ENCODE results near the gene PPP1R3D. TPM values are rescaled to one million over a fixed set of nuclear protein-coding genes. Genes with fewer than 3 reads are reported as not detected.

PPP1R3D gene, protein sequence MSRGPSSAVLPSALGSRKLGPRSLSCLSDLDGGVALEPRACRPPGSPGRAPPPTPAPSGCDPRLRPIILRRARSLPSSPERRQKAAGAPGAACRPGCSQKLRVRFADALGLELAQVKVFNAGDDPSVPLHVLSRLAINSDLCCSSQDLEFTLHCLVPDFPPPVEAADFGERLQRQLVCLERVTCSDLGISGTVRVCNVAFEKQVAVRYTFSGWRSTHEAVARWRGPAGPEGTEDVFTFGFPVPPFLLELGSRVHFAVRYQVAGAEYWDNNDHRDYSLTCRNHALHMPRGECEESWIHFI
- 8.5 TPM for total RNA-seq
- polyA plus RNA-seq: 8.0 TPM

DNA sequence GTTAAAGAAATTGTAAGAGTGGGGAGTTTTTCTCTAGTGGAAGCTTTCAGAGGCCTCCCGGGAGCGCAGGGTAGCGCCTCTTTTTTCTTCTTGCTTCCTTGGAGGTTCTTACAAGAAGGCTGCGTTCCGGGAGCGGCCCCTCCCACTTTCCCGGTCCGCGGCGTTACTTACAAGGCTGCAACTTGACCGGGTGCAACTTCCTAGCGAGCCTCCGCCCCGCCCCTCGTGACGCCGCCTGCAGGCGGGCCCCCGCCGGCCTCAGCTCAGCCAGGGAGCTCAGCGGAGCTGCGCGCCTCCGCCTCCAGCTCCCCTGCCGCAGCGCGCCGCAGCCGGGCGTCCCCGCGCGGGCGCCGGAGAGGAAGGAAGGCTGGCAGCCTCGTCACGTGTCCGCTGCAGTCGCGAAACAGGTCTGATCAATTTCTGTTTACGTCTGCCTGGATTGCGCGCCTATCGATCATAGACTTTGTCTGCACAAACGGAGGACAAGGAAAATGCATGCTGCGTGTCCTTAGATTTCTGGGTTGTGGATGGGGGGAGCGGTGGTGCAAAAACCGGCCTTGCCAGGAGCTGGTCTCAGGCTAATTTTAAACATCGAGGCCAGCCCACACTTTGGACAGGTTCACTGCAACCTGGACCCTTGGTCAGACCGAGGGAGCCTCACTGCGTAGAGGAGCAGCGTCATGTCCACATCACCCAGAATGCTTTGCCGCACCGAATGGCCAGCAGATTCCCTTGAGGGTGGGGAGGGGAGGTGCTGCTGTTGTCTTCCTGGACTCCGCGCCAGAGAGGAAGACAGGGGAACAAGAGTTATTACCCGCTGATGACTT is at the start of gene PPP1R3D, which contains the start of gene FAM217B:
TSS of gene PPP1R3D (minus strand) at position 177 of the 827 bp plus-strand sequence. CDS start 374 bp downstream, outside the sequence.
TSS of gene FAM217B (plus strand) at position 261 of the 827 bp plus-strand sequence. CDS start 3,555 bp downstream, outside the sequence.
- WGBS: under 1% methylated on average over 57 of the region's 57 CpGs
- peak; percentile 84 for DNase-seq (ENCODE audit: extremely low spot score)
- Histone ChIP-seq H3K4me1 (ENCODE audit: insufficient read depth) (peaks cover 2% of the 10 kb centered on the region), H3K36me3 (ENCODE audit: insufficient read depth) (no peaks in the 10 kb centered on the region), H3K27ac (ENCODE audit: low read depth) (peak within 1 kb of the TSS; percentile 89), H3K4me3 (ENCODE audit: low read depth, low read length) (peak within 1 kb of the TSS; percentile 70)

DNA sequence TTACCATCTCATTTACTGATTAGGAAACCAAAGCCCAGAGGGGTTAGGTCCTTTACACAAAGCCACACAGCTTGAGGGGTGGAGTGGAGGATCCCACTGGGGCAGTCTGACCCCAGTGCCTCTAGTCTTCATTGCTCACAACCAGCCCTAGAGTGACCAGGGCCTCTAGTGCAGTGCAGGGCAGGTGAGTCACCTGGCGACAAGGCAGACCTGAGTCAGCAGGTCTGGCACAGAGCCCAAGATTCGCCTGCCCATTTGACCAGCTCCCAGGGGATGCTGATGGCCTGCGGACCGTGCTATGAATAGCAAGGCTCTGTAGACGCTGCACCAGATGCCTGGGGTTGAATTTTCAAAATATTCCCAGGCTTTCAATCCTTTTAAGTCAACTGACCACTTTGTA is 48.0 kb upstream of the PPP1R3D start:
- WGBS: 76% methylated on average over 5 of the region's 5 CpGs
- H3K4me1 ChIP-seq (ENCODE audit: insufficient read depth): no peaks in the 10 kb centered on the region
- no peak overlapping the region for H3K27ac ChIP-seq (ENCODE audit: low read depth)
- DNase-seq (ENCODE audit: extremely low spot score): no peak
- H3K4me3 ChIP-seq (ENCODE audit: low read depth, low read length): no peak overlapping the region
- no peaks in the 10 kb centered on the region for H3K36me3 ChIP-seq (ENCODE audit: insufficient read depth)

DNA sequence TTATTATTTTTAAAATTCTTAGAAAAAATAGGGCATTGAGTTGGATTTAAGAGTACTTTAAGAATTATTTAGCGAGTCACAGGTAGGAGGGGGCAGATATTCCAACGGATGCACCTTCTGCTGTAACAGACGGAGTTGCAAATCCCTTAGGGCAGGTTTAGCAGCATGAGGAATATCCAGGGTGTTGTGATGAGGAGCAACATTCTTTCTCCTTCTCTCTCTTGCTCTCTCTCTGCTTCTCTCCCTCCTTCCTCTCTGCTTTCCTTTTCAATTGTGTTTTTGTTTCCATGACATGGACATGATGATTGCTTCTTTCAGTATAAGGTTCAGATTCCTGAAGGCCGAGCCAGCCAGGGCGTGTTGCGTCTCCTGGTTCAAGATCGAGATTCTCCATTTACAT is 47.0 kb upstream of the PPP1R3D start:
- 83% methylated on average over 7 of the region's 7 CpGs for WGBS
- H3K27ac ChIP-seq (ENCODE audit: low read depth): no peak overlapping the region
- no peak for DNase-seq (ENCODE audit: extremely low spot score)
- no peaks in the 10 kb centered on the region for H3K36me3 ChIP-seq (ENCODE audit: insufficient read depth)
- no peaks in the 10 kb centered on the region for H3K4me1 ChIP-seq (ENCODE audit: insufficient read depth)
- H3K4me3 ChIP-seq (ENCODE audit: low read depth, low read length): no peak overlapping the region

DNA sequence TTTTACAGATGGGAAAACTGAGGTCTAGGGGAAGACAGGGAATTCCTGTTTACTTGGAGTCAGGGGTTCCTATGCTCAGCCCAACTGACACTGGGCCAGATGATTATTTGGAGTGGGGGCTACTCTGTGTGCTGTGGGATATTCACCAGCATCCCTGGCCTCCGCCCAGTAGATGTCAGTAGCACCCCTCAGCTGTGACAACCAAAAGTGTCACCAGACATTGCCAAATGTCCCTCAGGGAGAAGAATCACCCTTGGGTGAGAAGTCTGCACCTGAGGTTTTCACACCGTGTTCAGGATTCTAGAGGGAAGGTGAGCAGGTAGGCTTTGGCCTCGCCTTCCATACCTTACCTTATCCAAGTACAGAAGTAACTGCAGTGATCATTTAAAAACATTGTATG is 45.8 kb upstream of the PPP1R3D start:
- no peaks in the 10 kb centered on the region for H3K4me1 ChIP-seq (ENCODE audit: insufficient read depth)
- no peaks in the 10 kb centered on the region for H3K36me3 ChIP-seq (ENCODE audit: insufficient read depth)
- 97% methylated on average over 3 of the region's 3 CpGs for WGBS
- no peak overlapping the region for H3K4me3 ChIP-seq (ENCODE audit: low read depth, low read length)
- DNase-seq (ENCODE audit: extremely low spot score): no peak
- H3K27ac ChIP-seq (ENCODE audit: low read depth): no peak overlapping the region

DNA sequence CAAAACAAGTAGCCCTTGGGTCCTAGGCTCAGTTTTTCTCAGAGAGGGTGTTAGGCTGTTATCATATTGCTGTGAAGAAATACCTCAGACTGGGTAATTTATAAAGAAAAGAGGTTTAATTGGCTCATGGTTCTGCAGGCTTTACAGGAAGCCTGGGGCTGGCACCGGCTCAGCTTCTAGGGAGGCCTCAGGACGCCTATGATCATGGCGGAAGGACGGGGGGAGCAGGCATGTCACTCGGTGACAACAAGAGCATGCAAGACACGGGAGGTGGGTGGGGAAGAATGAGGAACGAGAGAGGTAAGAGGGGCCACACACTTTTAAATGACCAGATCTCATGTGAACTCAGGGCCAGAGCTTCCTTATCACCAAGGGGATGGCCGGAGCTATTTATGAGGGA is 45.1 kb upstream of the PPP1R3D start:
- H3K27ac ChIP-seq (ENCODE audit: low read depth): no peak overlapping the region
- H3K36me3 ChIP-seq (ENCODE audit: insufficient read depth): no peaks in the 10 kb centered on the region
- WGBS: 77% methylated on average over 8 of the region's 8 CpGs
- DNase-seq (ENCODE audit: extremely low spot score): no peak
- H3K4me1 ChIP-seq (ENCODE audit: insufficient read depth): no peaks in the 10 kb centered on the region
- no peak overlapping the region for H3K4me3 ChIP-seq (ENCODE audit: low read depth, low read length)

DNA sequence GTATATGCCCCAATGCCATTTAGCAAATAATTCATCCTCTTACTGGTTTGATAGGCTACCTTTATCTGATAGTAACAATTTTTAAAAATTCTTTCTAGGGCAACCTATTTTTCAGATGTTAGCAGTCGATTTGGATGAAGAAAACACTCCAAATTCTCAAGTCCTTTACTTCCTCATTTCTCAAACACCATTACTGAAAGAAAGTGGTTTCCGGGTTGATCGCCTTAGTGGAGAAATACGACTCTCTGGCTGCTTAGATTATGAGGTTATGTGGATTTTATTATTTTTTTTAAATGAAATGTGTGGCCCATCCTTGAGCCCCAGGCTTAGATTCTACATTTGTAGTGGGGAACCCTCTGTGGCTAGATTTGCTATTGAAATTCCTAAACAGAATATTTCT is 44.4 kb upstream of the PPP1R3D start:
- H3K4me3 ChIP-seq (ENCODE audit: low read depth, low read length): no peak overlapping the region
- WGBS: 73% methylated on average over 4 of the region's 4 CpGs
- H3K27ac ChIP-seq (ENCODE audit: low read depth): no peak overlapping the region
- DNase-seq (ENCODE audit: extremely low spot score): no peak
- H3K36me3 ChIP-seq (ENCODE audit: insufficient read depth): no peaks in the 10 kb centered on the region
- no peaks in the 10 kb centered on the region for H3K4me1 ChIP-seq (ENCODE audit: insufficient read depth)

DNA sequence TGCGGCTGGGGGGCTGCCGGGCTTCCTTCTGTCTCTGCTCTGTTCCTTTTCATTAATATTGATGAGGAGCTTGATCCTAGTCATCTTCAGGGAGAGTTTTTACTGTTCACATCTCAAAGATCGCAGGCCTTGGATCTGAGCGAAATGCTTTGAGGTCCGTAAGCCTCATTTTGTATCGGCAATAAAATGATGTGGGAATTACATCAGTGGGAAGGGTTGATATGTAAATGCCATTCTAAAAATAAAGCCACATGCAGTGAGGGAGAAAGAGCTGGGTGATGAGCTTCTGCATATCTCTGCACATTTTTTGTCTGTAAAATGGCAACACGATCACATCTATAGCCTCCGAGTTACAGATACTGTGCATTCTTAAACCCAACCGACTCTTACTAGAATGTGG is 43.0 kb upstream of the PPP1R3D start:
- Histone ChIP-seq H3K4me3 (ENCODE audit: low read depth, low read length) (no peak overlapping the region), H3K27ac (ENCODE audit: low read depth) (no peak overlapping the region), H3K36me3 (ENCODE audit: insufficient read depth) (no peaks in the 10 kb centered on the region), H3K4me1 (ENCODE audit: insufficient read depth) (no peaks in the 10 kb centered on the region)
- DNase-seq (ENCODE audit: extremely low spot score): no peak
- 83% methylated on average over 9 of the region's 9 CpGs for WGBS

DNA sequence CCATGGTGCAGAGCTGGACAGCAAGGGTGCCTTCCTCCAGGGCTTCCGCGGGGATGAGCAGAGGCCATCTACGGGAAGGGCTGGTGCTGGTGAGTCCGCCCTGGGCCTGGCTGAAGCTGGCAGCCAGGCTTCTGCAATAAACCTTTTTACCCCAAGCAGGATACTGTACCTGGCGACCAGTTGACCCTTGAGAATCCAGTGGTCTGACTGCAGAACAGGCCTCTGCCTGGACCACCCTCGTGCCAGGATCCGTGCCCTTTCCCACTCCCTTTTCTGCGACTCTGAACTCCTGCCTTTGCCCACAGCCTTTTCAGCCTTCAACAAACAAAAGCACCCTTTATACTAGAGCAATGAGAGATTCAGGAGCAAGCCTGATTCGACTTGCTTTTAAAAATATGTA is 37.0 kb upstream of the PPP1R3D start:
- Histone ChIP-seq H3K4me1 (ENCODE audit: insufficient read depth) (no peaks in the 10 kb centered on the region), H3K27ac (ENCODE audit: low read depth) (no peak overlapping the region), H3K36me3 (ENCODE audit: insufficient read depth) (no peaks in the 10 kb centered on the region), H3K4me3 (ENCODE audit: low read depth, low read length) (no peak overlapping the region)
- no peak for DNase-seq (ENCODE audit: extremely low spot score)
- 86% methylated on average over 9 of the region's 9 CpGs for WGBS

DNA sequence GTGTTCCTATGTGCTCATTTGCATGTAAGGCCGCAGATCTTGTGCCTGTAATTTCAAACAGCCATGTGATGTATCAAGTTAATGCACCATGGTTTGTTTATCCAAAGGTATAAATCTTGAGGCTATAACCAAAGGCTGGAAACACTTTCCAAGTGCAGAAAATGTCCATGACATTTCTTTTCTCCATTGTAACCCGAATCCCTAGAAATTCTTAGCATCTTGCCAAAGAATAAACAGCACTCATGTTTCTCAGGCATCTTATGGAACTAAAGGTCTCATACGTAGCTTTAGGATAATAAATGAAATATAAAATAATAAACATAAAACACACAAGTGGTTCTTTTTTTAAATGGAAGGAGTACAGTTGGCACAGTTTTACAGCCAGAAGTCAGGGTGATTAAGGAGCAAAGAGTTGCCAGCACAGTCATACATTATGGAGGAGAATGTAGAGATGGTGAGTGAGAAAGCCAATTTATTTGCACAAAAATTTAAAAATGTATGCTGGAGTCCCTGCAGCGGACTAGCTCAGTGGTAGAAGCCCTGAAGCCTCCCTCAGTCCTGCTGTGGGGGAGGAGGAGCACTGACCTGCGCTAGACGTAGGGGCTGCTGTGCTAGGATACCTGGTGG is 36.2 kb upstream of the PPP1R3D start:
- DNase-seq (ENCODE audit: extremely low spot score): no peak
- H3K27ac ChIP-seq (ENCODE audit: low read depth): no peak overlapping the region
- H3K4me1 ChIP-seq (ENCODE audit: insufficient read depth): no peaks in the 10 kb centered on the region
- H3K36me3 ChIP-seq (ENCODE audit: insufficient read depth): no peaks in the 10 kb centered on the region
- no peak overlapping the region for H3K4me3 ChIP-seq (ENCODE audit: low read depth, low read length)
- 46% methylated on average over 6 of the region's 6 CpGs for WGBS

DNA sequence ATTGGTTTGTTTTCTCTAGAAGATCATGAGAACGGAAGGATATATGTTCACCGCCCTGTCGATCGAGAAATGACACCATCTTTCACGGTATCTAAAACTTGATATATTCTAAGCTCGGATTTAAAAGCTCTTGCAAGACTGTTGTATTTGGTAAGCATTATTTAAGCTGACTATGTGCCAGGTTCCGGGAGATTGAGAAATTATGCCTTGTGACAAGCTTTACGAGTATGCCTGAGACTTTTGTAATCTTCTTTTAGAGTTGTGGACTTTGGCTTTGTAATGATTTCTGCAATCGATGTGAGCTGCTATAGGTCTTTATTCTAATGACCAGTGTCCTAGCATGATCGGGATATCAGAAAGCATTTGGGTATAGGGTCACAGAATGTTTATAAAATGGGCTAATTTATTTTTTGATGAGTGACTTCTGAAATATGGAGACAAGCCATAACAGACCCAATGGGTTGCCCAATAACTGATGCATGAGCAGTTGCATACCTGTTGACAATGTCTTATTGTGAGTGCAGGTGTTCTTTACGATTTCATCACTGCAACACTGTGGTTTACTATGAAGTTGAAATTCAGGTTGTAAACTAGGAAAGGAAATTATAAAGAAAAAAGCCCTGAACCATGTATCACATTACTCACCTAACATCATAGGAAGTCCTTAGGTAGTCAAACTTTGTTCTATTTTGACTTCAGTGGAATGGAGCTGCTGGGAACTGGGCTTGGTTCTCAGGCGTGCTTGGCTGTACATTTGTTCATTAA is 32.1 kb upstream of the PPP1R3D start:
- Histone ChIP-seq H3K27ac (ENCODE audit: low read depth) (no peak overlapping the region), H3K4me3 (ENCODE audit: low read depth, low read length) (no peak overlapping the region), H3K4me1 (ENCODE audit: insufficient read depth) (no peaks in the 10 kb centered on the region), H3K36me3 (ENCODE audit: insufficient read depth) (no peaks in the 10 kb centered on the region)
- DNase-seq (ENCODE audit: extremely low spot score): no peak
- WGBS: 76% methylated on average over 12 of the region's 12 CpGs

DNA sequence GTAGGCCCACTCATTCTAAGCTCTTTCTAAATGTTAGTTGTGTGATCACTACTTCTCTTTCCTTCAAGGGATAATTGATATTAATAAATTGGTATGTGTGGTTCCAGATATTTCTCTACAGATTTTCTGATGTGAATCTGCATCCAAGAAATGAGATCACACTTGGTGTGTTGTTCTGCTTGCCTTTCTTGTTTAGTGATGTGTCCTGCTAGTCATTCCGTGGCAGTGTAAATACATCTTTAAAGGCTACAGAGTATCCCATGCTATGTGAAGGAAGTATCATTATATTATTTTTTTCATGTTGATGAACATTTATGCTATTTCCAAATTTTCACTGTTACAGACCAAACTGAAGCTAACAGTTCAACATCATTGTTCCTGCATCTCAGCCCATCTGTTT is 31.3 kb upstream of the PPP1R3D start:
- no peak for DNase-seq (ENCODE audit: extremely low spot score)
- WGBS: 85% methylated on average over 1 of the region's 1 CpG
- H3K27ac ChIP-seq (ENCODE audit: low read depth): no peak overlapping the region
- no peaks in the 10 kb centered on the region for H3K36me3 ChIP-seq (ENCODE audit: insufficient read depth)
- H3K4me3 ChIP-seq (ENCODE audit: low read depth, low read length): no peak overlapping the region
- no peaks in the 10 kb centered on the region for H3K4me1 ChIP-seq (ENCODE audit: insufficient read depth)

DNA sequence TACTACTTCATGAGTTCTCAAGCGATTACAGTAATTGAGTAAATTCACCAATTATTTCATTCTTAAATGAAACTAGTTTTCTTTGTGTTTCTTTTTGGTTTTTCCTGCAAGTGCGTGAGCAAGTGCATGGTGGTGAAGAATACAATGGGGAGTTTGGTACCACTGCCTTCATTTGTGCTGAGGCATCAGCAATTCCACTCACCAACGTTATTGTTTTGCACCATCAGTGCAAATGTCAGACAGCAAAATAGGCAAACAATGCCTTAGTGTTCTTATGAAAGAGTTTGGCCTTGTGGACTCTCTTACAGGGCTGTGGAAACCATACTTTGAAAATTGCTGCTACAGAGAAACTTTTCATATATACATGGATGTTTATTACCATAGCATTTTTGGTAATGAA is 26.3 kb upstream of the PPP1R3D start:
- H3K36me3 ChIP-seq (ENCODE audit: insufficient read depth): no peaks in the 10 kb centered on the region
- no peak overlapping the region for H3K4me3 ChIP-seq (ENCODE audit: low read depth, low read length)
- H3K4me1 ChIP-seq (ENCODE audit: insufficient read depth): no peaks in the 10 kb centered on the region
- DNase-seq (ENCODE audit: extremely low spot score): no peak
- no peak overlapping the region for H3K27ac ChIP-seq (ENCODE audit: low read depth)
- WGBS: 84% methylated on average over 3 of the region's 3 CpGs

DNA sequence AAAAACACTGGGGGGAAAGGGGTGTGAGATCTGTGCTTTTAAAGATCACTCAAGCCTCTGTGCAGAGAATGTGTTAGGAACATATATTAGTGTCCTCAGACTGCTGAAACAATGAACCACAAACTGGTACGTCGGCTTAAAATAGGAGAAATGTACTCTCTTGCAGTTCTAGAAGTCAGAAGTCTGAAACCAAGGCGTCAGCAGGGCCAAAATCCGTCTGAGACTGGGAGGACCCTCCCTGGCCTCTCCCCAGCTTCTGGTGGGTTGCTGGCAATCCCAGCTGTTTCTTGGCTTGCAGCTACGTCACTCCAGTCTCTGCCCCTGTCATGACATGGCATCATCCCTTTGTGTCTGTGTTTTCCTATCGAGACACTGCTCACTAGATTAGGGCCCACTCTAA is 22.1 kb upstream of the PPP1R3D start:
- no peak overlapping the region for H3K27ac ChIP-seq (ENCODE audit: low read depth)
- no peak overlapping the region for H3K4me3 ChIP-seq (ENCODE audit: low read depth, low read length)
- H3K36me3 ChIP-seq (ENCODE audit: insufficient read depth): no peaks in the 10 kb centered on the region
- no peaks in the 10 kb centered on the region for H3K4me1 ChIP-seq (ENCODE audit: insufficient read depth)
- DNase-seq (ENCODE audit: extremely low spot score): no peak
- WGBS: 81% methylated on average over 6 of the region's 6 CpGs

Measured in urinary bladder (tissue), 4 donors.